K562 (cell line): ENCODE measurements around the gene TRIM14. TPM values are rescaled to one million over a fixed set of nuclear protein-coding genes. Genes with fewer than 3 reads are reported as not detected.

ENCODE experiments used
- ATF7 ChIP-seq: fragments of 450-650 bp; IDR thresholded peaks from 2 replicates; pipeline ENCODE4 v1.7.1; 2014; ENCODE audit warnings: mild to moderate bottlenecking, moderate library complexity
- COPS2 ChIP-seq: fragments of 450-650 bp; conservative IDR thresholded peaks from 2 replicates; pipeline ENCODE4 v1.6.1; 2016; ENCODE audit warnings: mild to moderate bottlenecking, moderate library complexity
- CTBP1 ChIP-seq: fragments of 450-650 bp; IDR thresholded peaks from 2 replicates; pipeline ENCODE4 v1.6.1; 2016; ENCODE audit warnings: borderline replicate concordance
- ELK3 ChIP-seq: fragments of 450-650 bp; formaldehyde crosslinking; IDR thresholded peaks from 2 replicates; pipeline ENCODE4 v1.4.0; 2020; ENCODE audit warnings: mild to moderate bottlenecking
- FIP1L1 ChIP-seq: fragments of 200-400 bp; formaldehyde crosslinking; IDR thresholded peaks from 2 replicates; pipeline ENCODE4 v1.6.1; 2018; ENCODE audit warnings: mild to moderate bottlenecking, low read depth, low read length; ENCODE audit not compliant: poor library complexity, severe bottlenecking
- FOXP1 ChIP-seq: sonication (generic); formaldehyde crosslinking; IDR thresholded peaks from 2 replicates; pipeline ENCODE4 v1.8.0; 2022; ENCODE audit warnings: mild to moderate bottlenecking, missing genetic modification reagents
- JUN ChIP-seq, 2 experiments: sonication (generic) in 1 of 2; formaldehyde crosslinking in 1 of 2; IDR thresholded peaks; 2 replicates each; pipeline versions ENCODE4 v1.6.1 to v1.8.0; 2012 to 2022; ENCODE audit warnings: borderline replicate concordance in 2 of 2, mild to moderate bottlenecking in 2 of 2, improper control_type of control experiment in 1 of 2, low read depth in 1 of 2, low read length in 1 of 2, missing genetic modification reagents in 1 of 2
- KLF6 ChIP-seq: fragments of 250-450 bp; sonication (Bioruptor Pico); IDR thresholded peaks from 2 replicates; pipeline ENCODE4 v1.4.0; 2020; ENCODE audit warnings: mild to moderate bottlenecking, moderate library complexity, borderline replicate concordance
- LARP7 ChIP-seq: fragments of 450-650 bp; IDR thresholded peaks from 2 replicates; pipeline ENCODE4 v1.6.1; 2016
- MCM5 ChIP-seq: fragments of 450-650 bp; IDR thresholded peaks from 2 replicates; pipeline ENCODE4 v1.6.1; 2016; ENCODE audit warnings: low read depth
- PHF20 ChIP-seq: fragments of 450-650 bp; IDR thresholded peaks from 2 replicates; pipeline ENCODE4 v1.6.1; 2018; ENCODE audit not compliant: partially characterized antibody
- PTRF ChIP-seq: fragments of 450-650 bp; IDR thresholded peaks from 2 replicates; pipeline ENCODE4 v1.6.1; 2016; ENCODE audit warnings: mild to moderate bottlenecking, missing genetic modification characterization, missing compliant biosample characterization
- SMAD3 ChIP-seq: fragments of 450-650 bp; formaldehyde crosslinking; conservative IDR thresholded peaks from 2 replicates; pipeline ENCODE4 v1.4.0; 2020; ENCODE audit warnings: mild to moderate bottlenecking
- TAF9B ChIP-seq: fragments of 450-650 bp; IDR thresholded peaks from 2 replicates; pipeline ENCODE4 v1.6.1; 2018; ENCODE audit warnings: mild to moderate bottlenecking; ENCODE audit not compliant: partially characterized antibody
- TARDBP ChIP-seq: fragments of 450-650 bp; IDR thresholded peaks from 2 replicates; pipeline ENCODE4 v1.6.1; 2016
- TFAM ChIP-seq: fragments of 250-450 bp; sonication (Bioruptor Pico); conservative IDR thresholded peaks from 2 replicates; pipeline ENCODE4 v1.5.0; 2021; ENCODE audit warnings: mild to moderate bottlenecking, moderate library complexity
- ZNF232 ChIP-seq: sonication (generic); formaldehyde crosslinking; IDR thresholded peaks from 2 replicates; pipeline ENCODE4 v1.8.0; 2022; ENCODE audit warnings: mild to moderate bottlenecking, missing genetic modification reagents
- ZNF263 ChIP-seq: sonication (generic); formaldehyde crosslinking; IDR thresholded peaks from 2 replicates; pipeline ENCODE4 v1.8.0; 2022; ENCODE audit warnings: mild to moderate bottlenecking, missing genetic modification reagents, borderline replicate concordance
- ZNF311 ChIP-seq: fragments of 250-450 bp; sonication (Bioruptor Pico); IDR thresholded peaks from 2 replicates; pipeline ENCODE4 v1.4.0; 2020; ENCODE audit warnings: mild to moderate bottlenecking, moderate library complexity
- ZNF764 ChIP-seq: fragments of 250-450 bp; sonication (Bioruptor Pico); IDR thresholded peaks from 2 replicates; pipeline ENCODE4 v1.4.0; 2020; ENCODE audit warnings: low read depth, mild to moderate bottlenecking, moderate library complexity
- ZNF830 ChIP-seq: fragments of 250-450 bp; sonication (Bioruptor Pico); IDR thresholded peaks from 2 replicates; pipeline ENCODE4 v1.5.0; 2021; ENCODE audit warnings: mild to moderate bottlenecking
- polyA plus RNA-seq, 8 experiments: library from polyadenylated mRNA; depleted of rRNA in 4 of 8; stranded (reverse) in 5 of 8; unstranded in 3 of 8; fragments of >200 nt; fragmentation: Nextera tagmentation in 2 of 8; fragmentation: Illumina TruSeq in 1 of 8; extraction: Ambion mirVana in 2 of 8; extraction: Trizol in 1 of 8; gene quantifications; 2 replicates each; pipeline versions ENCODE4 v1.2.1 to v1.2.3, GENCODE V29; 2011 to 2014; ENCODE audit warnings: inconsistent platforms in 1 of 8, missing spikeins in 1 of 8
- total RNA-seq, 7 experiments: library from RNA; depleted of rRNA in 6 of 7; stranded (reverse); fragments of >200 nt in 6 of 7; fragmentation: Illumina TruSeq in 2 of 7; extraction: Trizol in 2 of 7; gene quantifications; 2 replicates each; pipeline versions ENCODE4 v1.2.1 to v1.2.3, GENCODE V29; 2011 to 2021; ENCODE audit warnings: low replicate concordance in 1 of 7
- TF ChIP-seq, protein P1 (sequence below): fragments of 450-650 bp; formaldehyde crosslinking; IDR thresholded peaks from 2 replicates; pipeline ENCODE4 v1.4.0; 2020; ENCODE audit warnings: mild to moderate bottlenecking, moderate library complexity
- TF ChIP-seq, protein P2 (sequence below): fragments of 250-450 bp; sonication (Bioruptor Pico); IDR thresholded peaks from 2 replicates; pipeline ENCODE4 v1.5.0; 2021; ENCODE audit warnings: mild to moderate bottlenecking, moderate library complexity

TRIM14 gene
- total and polyA plus RNA-seq, 9 of the 15 experiments (the other 6 are each of a cell fraction or from before 2014, with no cell fraction given): 7.6 to 41.0 (median 17.9) TPM

- TF ChIP-seq PTRF (tag): no peak
- TF ChIP-seq PHF20: no peak
- peak; percentile 89 for TF ChIP-seq ZNF263
- no peak for TF ChIP-seq ATF7
- no peak for TF ChIP-seq ZNF830 (CRISPR knock-in tag)
- TF ChIP-seq FIP1L1: no peak
- no peak for TF ChIP-seq ZNF232
- TF ChIP-seq ZNF311: no peak
- peak; percentile 74; the same call in 1 of the 2 replicates for TF ChIP-seq FOXP1 (CRISPR knock-in tag)
- TF ChIP-seq CTBP1: peak; percentile 31; the same call in 1 of the 2 replicates
- TF ChIP-seq KLF6: no peak
- TF ChIP-seq JUN (IDR thresholded peaks at IDR 0.05; ENCODE audit: borderline replicate concordance, low read depth, low read length): no peak
- no peak for TF ChIP-seq JUN (CRISPR knock-in tag; IDR thresholded peaks at IDR 0.05; ENCODE audit: borderline replicate concordance)
- no peak for TF ChIP-seq COPS2
- TF ChIP-seq, protein P1, sequence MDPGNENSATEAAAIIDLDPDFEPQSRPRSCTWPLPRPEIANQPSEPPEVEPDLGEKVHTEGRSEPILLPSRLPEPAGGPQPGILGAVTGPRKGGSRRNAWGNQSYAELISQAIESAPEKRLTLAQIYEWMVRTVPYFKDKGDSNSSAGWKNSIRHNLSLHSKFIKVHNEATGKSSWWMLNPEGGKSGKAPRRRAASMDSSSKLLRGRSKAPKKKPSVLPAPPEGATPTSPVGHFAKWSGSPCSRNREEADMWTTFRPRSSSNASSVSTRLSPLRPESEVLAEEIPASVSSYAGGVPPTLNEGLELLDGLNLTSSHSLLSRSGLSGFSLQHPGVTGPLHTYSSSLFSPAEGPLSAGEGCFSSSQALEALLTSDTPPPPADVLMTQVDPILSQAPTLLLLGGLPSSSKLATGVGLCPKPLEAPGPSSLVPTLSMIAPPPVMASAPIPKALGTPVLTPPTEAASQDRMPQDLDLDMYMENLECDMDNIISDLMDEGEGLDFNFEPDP (CRISPR knock-in tag): 0 out of 2 replicates have a peak, but pooled peaks have one; percentile 36
- TF ChIP-seq, protein P2, sequence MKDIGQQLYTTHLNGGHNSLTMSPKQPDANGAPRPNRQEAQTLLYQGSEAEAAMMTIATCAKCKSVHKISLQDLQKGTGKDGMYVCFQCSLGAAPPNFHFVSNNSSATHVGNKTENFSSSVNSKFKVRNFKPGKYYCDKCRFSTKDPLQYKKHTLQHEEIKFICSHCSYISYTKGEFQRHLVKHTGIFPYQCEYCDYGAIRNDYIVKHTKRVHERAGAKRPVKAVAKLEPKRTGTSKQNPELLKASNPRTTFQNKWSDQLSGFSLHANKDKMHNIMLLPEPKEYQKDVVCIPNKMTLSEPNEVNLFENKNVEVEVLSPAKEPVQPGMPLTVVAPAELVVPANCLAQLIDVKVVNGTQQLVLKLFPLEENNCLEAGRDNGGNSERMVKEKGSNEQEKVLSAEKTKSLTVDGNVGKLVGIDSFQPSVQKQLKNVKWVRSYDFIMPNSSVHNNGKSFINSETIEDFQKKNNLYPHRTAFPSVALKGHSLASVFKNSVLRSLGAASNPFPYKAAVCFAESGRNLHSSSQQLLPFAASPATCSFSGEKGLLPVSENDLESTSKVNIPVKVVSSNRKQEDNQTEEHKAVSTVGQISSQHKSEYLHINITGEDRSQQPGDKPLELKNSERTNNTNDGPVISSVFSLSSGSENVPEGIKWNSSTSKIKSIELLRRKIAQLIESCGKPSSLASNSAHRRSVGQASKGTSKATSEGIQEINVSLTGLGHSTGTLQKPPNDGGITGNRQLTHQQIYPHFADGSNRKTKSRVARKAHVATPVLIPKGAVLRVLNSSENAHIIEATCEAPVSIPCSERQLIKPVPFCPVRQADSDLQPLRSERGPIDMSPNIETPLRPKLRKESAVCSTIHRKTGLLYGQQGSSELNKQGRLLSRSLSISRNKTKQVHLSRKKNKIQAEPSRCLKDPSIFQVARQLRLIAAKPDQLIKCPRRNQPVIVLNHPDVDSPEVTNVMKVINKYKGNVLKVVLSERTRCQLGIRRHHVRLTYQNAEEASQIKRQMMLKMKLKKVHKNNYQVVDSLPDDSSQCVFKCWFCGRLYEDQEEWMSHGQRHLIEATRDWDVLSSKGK (CRISPR knock-in tag): no peak
- no peak for TF ChIP-seq TARDBP
- TF ChIP-seq MCM5: no peak
- TF ChIP-seq TAF9B: no peak
- no peak for TF ChIP-seq TFAM
- no peak for TF ChIP-seq SMAD3 (CRISPR knock-in tag)
- no peak for TF ChIP-seq ELK3 (CRISPR knock-in tag)
- TF ChIP-seq LARP7: no peak
- TF ChIP-seq ZNF764: no peak
Observed at GRCh38 chr9:98034593-98035546, 84.2 kb downstream of the TRIM14 start (continued).
